T-helper 17 cell (primary cell): ENCODE measurements around the gene GH1. TPM values are rescaled to one million over a fixed set of nuclear protein-coding genes. Genes with fewer than 3 reads are reported as not detected.

Experiments
- ATAC-seq: fragments of 150-1000 bp; cut with Tn5 transposase; 2 replicates; pipeline ENCODE4 v1.10.0; 2021; ENCODE audit warnings: mild to moderate bottlenecking, moderate library complexity
- DNase-seq, 3 donors: peaks; one replicate each; pipeline versions ENCODE4 v3.0.0 to v3.0.0-alpha.2; 2020 to 2021
- H3K9me3 ChIP-seq: one replicate; pipeline ENCODE4 v1.7.0; 2013; ENCODE audit warnings: low read length, mild to moderate bottlenecking; ENCODE audit not compliant: control insufficient read depth, poor library complexity, severe bottlenecking
- H3K27ac Mint-ChIP-seq: one replicate; pipeline ENCODE4 v1.8.0; 2022; ENCODE audit warnings: mild to moderate bottlenecking, moderate library complexity, mixed read lengths
- H3K27me3 Mint-ChIP-seq: one replicate; pipeline ENCODE4 v1.8.0; 2022; ENCODE audit warnings: mixed read lengths
- H3K36me3 Mint-ChIP-seq: one replicate; pipeline ENCODE4 v1.8.0; 2022; ENCODE audit warnings: low read depth, mixed read lengths
- H3K4me1 Mint-ChIP-seq: one replicate; pipeline ENCODE4 v1.8.0; 2022; ENCODE audit warnings: mild to moderate bottlenecking, mixed read lengths
- H3K4me3 Mint-ChIP-seq: one replicate; pipeline ENCODE4 v1.8.0; 2022; ENCODE audit warnings: mild to moderate bottlenecking, moderate library complexity, mixed read lengths
- total RNA-seq, 4 donors: library from RNA in 2 of 4; stranded (reverse) in 2 of 4; gene quantifications; one replicate each; pipeline ENCODE4 v1.2.3 and lab custom pipeline; 2022 to 2026

The GH1 gene
- total RNA-seq, 2 donors from 2014 or later: not detected

- DNase-seq: peak in 1 of 3 donors; percentile 23
- Mint-ChIP-seq H3K27me3 (no peaks in the 10 kb centered on the region), H3K4me3 (no peak overlapping the region)
Observed at GRCh38 chr17:63950940-63951907, 32.6 kb upstream of the GH1 start.

GRCh38 chr17:63949576-63950250 is 31.1 kb upstream of the GH1 start:
- peaks cover 23% of the 10 kb centered on the region for H3K4me1 Mint-ChIP-seq
- ATAC-seq (no peak), DNase-seq (no peak)
- H3K4me3 Mint-ChIP-seq: no peak overlapping the region
- H3K27me3 Mint-ChIP-seq: no peaks in the 10 kb centered on the region
- H3K27ac Mint-ChIP-seq: no peak overlapping the region
- no peaks in the 10 kb centered on the region for H3K9me3 ChIP-seq
- H3K36me3 Mint-ChIP-seq: no peaks in the 10 kb centered on the region

More at GRCh38 chr17:63950940-63951907, 32.6 kb upstream of the GH1 start:
- H3K27ac Mint-ChIP-seq: no peak overlapping the region
- H3K9me3 ChIP-seq: no peaks in the 10 kb centered on the region
- ATAC-seq: no peak
- H3K4me1 Mint-ChIP-seq: peaks cover 22% of the 10 kb centered on the region
- no peaks in the 10 kb centered on the region for H3K36me3 Mint-ChIP-seq

GRCh38 chr17:63948521-63948920 is 29.9 kb upstream of the GH1 start:
- Mint-ChIP-seq H3K4me3 (no peak overlapping the region), H3K27me3 (no peaks in the 10 kb centered on the region), H3K4me1 (peaks cover 14% of the 10 kb centered on the region), H3K27ac (no peak overlapping the region), H3K36me3 (no peaks in the 10 kb centered on the region)
- DNase-seq (no peak), ATAC-seq (no peak)
- H3K9me3 ChIP-seq: no peaks in the 10 kb centered on the region

- H3K4me3 Mint-ChIP-seq: no peak overlapping the region
- peaks cover 14% of the 10 kb centered on the region for H3K4me1 Mint-ChIP-seq
- H3K27me3 Mint-ChIP-seq: no peaks in the 10 kb centered on the region
- no peaks in the 10 kb centered on the region for H3K36me3 Mint-ChIP-seq
- DNase-seq: no peak
- H3K9me3 ChIP-seq: no peaks in the 10 kb centered on the region
- ATAC-seq: no peak
- no peak overlapping the region for H3K27ac Mint-ChIP-seq
Observed at GRCh38 chr17:63947711-63948330, 29.2 kb upstream of the GH1 start.

GRCh38 chr17:63946440-63947363 is 28.1 kb upstream of the GH1 start:
- Mint-ChIP-seq H3K27me3 (no peaks in the 10 kb centered on the region), H3K4me3 (peak overlapping the region; percentile 86), H3K27ac (no peak overlapping the region), H3K36me3 (no peaks in the 10 kb centered on the region), H3K4me1 (peaks cover 14% of the 10 kb centered on the region)
- ATAC-seq: peak; percentile 89
- H3K9me3 ChIP-seq: no peaks in the 10 kb centered on the region
- DNase-seq: peak; percentile 24 to 43 (median 28)

- Mint-ChIP-seq H3K4me1 (peaks cover 15% of the 10 kb centered on the region), H3K27me3 (no peaks in the 10 kb centered on the region), H3K36me3 (no peaks in the 10 kb centered on the region), H3K27ac (no peak overlapping the region), H3K4me3 (peak overlapping the region; percentile 86)
- ATAC-seq: no peak
- no peaks in the 10 kb centered on the region for H3K9me3 ChIP-seq
- no peak for DNase-seq
Observed at GRCh38 chr17:63945784-63946439, 27.3 kb upstream of the GH1 start.

- H3K27ac Mint-ChIP-seq: peak overlapping the region; percentile 29
- no peaks in the 10 kb centered on the region for H3K27me3 Mint-ChIP-seq
- no peak overlapping the region for H3K4me3 Mint-ChIP-seq
- no peaks in the 10 kb centered on the region for H3K9me3 ChIP-seq
- DNase-seq (no peak), ATAC-seq (no peak)
- H3K36me3 Mint-ChIP-seq: no peaks in the 10 kb centered on the region
- H3K4me1 Mint-ChIP-seq: peaks cover 14% of the 10 kb centered on the region
Observed at GRCh38 chr17:63944736-63945499, 26.3 kb upstream of the GH1 start.

- Mint-ChIP-seq H3K27ac (no peak overlapping the region), H3K27me3 (no peaks in the 10 kb centered on the region), H3K36me3 (no peaks in the 10 kb centered on the region), H3K4me1 (peaks cover 20% of the 10 kb centered on the region), H3K4me3 (no peak overlapping the region)
- H3K9me3 ChIP-seq: no peaks in the 10 kb centered on the region
- DNase-seq: no peak
- no peak for ATAC-seq
Observed at GRCh38 chr17:63943745-63944144, 25.1 kb upstream of the GH1 start.

GRCh38 chr17:63942309-63942985 is 23.8 kb upstream of the GH1 start:
- ATAC-seq: no peak
- peak overlapping the region; percentile 19 for H3K27ac Mint-ChIP-seq
- H3K27me3 Mint-ChIP-seq: no peaks in the 10 kb centered on the region
- H3K4me3 Mint-ChIP-seq: no peak overlapping the region
- DNase-seq: no peak
- no peaks in the 10 kb centered on the region for H3K9me3 ChIP-seq
- peaks cover 25% of the 10 kb centered on the region for H3K4me1 Mint-ChIP-seq
- no peaks in the 10 kb centered on the region for H3K36me3 Mint-ChIP-seq

GRCh38 chr17:63941751-63942150 is 23.1 kb upstream of the GH1 start:
- ATAC-seq (no peak), DNase-seq (no peak)
- no peaks in the 10 kb centered on the region for H3K36me3 Mint-ChIP-seq
- no peak overlapping the region for H3K4me3 Mint-ChIP-seq
- H3K4me1 Mint-ChIP-seq: peaks cover 23% of the 10 kb centered on the region
- no peaks in the 10 kb centered on the region for H3K27me3 Mint-ChIP-seq
- H3K27ac Mint-ChIP-seq: no peak overlapping the region
- H3K9me3 ChIP-seq: no peaks in the 10 kb centered on the region

GRCh38 chr17:63941162-63941561 is 22.5 kb upstream of the GH1 start:
- H3K9me3 ChIP-seq: no peaks in the 10 kb centered on the region
- Mint-ChIP-seq H3K4me1 (peaks cover 19% of the 10 kb centered on the region), H3K36me3 (peaks cover under 1% of the 10 kb centered on the region), H3K27ac (no peak overlapping the region), H3K4me3 (no peak overlapping the region), H3K27me3 (no peaks in the 10 kb centered on the region)
- ATAC-seq (no peak), DNase-seq (no peak)
